NCI-H2171 treated with DMSO at 0.1 percent for 48 hours (cell line): ENCODE results near the gene WDR74.
"Not testable (repeated sequence)": the region's sequence is repeated elsewhere in the genome, so short reads cannot be mapped to it uniquely, and the experiment has no call there.

Experiments
- DNase-seq: peaks from one replicate; lab custom pipeline; 2025; lab: John Stamatoyannopoulos, UW

WDR74 gene

GRCh38 chr11:62840721-62841360 lies 1.5 kb upstream of the WDR74 start:
- DNase-seq = peak; percentile 80

DNA sequence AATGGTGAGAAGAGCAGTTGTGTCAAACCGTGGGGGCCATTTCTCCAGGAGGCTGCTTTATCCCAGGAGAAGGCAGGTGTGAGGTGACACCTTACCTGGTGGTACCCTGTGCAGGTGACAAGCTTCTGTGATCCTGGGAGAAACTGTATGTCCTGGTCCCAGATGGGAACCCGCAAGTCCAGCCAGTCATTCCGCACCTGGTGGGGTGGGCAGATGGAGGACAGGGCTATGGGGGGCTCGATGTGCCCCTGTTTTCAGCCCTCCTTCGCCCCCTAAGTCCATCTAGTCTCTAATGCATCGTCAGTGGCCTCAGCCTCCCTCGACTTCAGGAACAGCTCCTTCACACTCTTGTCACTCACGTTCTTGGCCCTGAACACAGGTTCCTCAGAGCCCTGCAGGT lies 4.1 kb downstream of the WDR74 start:
- DNase-seq = no peak

DNA sequence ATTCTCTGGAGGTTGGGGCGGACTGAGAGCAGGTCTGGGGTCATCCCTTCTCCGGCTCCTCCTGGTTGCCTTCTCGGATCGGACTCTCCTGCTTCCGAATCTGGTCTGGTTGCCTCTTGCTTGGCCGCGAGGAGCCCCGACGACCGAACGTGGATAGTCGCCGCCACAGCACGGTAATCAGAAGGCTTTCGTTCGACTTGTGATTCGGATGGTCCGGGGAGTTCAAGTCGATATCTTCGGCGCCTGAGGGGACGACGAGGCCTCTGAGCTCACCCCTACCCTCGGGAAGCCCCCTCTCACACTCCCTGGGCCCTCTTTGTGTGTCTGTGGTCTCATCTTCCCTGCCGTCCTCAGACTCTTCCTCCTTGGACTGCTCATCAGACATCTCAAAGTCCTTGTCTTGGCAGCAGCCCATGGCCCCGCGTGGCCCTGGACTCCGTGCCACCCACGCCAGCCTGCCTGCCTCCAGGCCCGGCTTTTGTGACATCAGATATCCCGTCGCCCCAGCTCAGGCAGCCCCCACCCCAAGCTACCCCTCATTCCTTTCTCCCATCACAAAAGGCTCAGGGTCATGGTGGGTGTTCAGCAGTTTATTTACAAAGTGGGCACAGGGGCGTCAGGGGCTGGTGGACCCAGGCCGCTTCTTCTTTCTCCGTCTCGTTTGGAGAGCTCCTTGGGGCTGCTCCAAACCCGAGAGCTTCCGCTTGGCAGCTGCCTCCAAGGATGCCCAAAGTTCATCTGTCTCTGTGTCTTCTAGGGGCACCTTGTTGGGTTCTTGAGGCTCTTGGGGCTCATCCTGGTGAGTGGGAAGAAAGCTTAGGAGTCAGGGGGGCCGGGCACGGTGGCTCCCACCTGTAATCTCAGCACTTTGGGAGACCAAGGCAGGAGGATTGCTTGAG lies 6.8 kb downstream of the WDR74 start, which contains the start of gene TEX54:
TSS of gene TEX54 (minus strand) at position 506 of the 899 bp plus-strand sequence.
- DNase-seq = no peak

DNA sequence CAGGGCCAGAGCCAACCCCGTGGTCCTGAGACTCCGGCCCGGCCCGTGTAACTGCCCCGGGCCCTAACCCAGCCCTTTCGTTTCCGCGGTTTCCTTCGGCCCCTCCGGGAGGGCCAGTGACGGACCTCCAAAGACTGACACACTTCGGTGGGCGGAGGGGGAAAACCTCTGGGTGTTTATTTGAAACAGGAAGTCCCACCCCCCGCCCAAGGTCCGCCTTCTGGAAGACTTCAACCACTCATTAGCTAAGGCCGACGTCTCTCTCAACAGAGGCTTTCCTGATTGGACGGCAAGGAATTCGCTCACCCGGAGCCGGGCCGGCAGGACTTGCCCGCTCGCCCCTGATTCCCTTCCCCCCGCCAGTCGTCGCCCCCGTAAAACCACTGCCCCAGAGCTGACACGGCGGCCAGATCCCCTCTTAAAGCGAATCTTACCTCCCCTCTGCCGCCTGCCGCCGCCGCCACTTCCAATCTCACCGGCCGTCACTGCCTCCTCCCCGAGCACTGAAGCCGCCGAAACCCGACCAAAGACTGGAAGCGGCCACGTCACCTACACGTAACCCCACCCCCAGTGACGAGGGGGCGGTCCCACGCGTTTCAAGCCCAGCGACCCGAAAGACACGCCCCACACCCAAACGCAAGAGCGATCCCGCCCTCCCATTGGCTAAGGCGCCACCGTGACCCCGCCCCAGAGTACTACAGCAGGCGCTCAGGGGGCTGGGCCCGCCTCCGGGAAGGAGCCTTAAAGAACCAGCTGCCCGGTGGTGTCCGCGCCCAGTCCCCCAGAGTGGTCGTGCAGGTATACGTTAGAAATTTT lies 7.7 kb downstream of the WDR74 start, which contains the start of gene STX5:
TSS of gene STX5 (minus strand) at position 532 of the 816 bp plus-strand sequence. CDS start 808 bp downstream, outside the sequence.
- DNase-seq = peak; percentile 96

DNA sequence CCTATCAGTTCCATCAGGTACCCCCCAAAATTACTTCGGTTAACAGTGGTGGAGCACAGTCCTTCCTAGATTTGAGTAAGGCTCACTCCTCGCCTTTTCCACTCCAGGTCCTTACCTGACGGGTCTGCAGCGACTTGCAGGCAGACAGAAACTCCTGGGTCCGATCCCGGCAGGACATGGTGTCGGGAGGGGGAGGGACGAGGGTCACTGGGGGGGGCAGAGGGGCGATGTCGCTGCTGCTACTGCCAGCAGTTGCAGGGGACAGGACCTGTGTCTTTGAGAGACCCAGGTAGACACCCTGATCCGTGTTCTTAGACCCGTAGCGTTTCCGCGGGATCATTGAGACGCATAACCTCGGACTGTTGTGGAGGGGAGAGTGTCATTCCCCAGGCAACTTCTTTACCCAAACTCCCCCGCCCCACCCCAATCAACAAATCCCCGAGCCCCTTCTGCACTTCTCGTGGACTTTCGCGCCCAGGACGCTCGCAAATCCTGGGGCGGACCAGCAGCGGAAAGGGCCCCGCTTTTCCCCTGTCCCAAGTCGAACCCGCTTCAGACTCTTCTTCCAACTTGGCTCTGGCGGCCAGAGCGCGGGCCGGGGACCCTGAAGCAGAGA lies 8.4 kb downstream of the WDR74 start:
- DNase-seq = no peak

GRCh38 chr11:62828130-62828529 lies 11.3 kb downstream of the WDR74 start:
- not testable (repeated sequence) for DNase-seq

DNA sequence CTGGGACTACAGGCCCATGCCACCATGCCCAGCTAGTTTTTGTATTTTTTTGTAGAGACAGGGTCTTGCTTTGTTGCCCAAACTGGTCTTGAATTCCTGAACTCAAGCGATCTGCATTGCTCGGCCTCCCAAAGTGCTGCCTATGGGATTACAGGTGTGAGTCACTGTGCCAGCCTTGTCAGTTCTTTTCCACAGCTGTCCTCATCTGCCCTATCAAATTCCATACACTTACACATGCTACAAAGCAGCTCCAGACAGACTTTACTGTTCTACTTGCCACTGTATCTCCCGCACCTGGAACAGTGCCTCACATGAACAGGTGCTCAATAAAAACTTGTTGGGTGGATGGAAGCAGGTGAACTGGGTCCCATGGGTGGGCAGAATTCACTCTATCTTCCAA lies 15.7 kb downstream of the WDR74 start:
- DNase-seq = no peak

GRCh38 chr11:62817129-62817528 lies 22.3 kb downstream of the WDR74 start:
- DNase-seq = no peak

DNA sequence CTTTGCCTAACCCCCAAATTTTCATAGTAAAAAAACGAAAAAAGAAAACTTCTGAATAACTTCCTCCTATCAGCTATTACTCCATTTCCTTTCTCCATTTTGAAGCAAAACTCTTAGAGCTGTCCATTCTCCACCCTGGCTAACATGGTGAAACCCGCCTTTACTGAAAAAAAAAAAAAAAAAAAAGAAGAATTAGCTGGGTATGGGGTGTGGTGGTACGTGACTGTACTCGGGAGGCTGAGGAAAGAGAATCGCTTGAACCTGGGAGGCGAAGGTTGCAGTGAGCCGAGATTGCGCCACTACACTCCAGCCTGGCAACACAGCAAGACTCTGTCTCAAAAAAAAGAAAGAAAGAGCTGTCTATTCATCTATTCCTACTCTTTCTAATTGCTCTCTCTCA lies 22.8 kb downstream of the WDR74 start:
- no peak for DNase-seq

DNA sequence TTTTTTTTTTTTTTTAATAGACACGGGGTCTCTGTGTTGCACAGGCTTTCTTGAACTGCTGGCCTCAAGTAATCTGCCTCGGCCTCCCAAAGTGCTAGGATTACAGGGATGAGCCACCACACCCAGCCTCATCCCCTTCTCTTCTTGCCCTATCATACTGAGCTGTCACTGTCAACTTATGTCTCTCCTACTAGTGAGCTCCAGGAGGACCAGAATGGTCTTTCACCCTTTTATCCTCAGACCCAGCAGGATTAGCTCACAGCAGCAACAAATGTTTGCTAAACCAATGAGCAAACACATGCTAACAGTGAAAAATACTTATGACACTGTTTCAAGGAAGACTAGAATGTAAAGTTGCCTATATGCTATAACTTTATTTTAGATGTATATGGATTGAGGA lies 27.7 kb downstream of the WDR74 start:
- no peak for DNase-seq

GRCh38 chr11:62810748-62811147 lies 28.6 kb downstream of the WDR74 start:
- DNase-seq = no peak

DNA sequence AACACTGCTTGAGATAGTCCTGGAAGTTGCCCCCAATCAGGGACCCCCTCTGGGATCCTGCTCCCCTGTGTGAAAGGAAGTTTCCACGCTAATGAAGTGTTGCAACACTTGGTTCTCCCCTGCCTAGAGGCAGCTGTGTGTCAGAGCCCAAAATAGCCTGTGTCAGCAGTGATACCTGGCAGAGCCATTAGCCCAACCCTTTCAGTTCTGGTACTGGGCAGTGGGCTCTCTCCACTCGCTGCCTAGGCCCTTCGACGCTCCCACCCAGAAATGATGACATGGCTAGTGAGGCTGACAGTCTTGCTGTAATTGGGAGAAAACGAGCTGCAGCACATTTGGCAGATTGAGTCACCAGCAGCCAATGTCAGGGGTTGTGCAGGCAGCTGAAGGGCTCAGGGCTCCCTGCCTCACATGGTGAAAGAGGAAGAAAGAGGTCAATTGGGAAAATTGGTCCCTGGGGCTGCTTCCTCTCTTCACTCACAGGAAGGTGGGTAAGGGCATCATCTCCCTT lies 32.7 kb downstream of the WDR74 start:
- no peak for DNase-seq

DNA sequence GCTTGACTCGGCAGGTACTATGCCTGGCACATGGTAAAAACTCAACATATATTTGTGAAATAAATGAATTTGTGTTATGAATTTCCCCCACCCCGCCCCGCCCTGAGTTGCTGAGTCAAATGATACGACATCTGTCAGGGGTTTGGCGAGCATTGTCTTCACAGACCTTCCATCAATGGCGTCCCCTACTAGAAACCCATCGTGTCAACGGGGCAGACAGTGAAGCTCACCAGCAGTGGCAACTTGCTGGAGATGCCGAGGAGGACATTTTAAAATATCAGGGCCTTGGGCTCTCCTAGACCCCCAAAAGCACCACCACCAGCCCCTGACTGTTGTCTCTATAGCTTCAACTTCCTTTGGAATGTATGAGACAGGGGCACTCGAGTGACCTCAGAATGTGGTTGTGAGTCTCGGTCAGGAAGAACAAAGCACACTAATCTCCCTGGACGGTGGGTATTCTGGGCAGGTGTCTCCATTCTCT lies 33.4 kb downstream of the WDR74 start:
- peak; percentile 65 for DNase-seq

- peak; percentile 92 for DNase-seq
Measured at GRCh38 chr11:62805076-62805892, 34.1 kb downstream of the WDR74 start, which contains the start of gene NXF1. Gene NXF1, minus strand, starts transcription at chr11:62805440. Its CDS starts 84 bp downstream, at chr11:62805356.

DNA sequence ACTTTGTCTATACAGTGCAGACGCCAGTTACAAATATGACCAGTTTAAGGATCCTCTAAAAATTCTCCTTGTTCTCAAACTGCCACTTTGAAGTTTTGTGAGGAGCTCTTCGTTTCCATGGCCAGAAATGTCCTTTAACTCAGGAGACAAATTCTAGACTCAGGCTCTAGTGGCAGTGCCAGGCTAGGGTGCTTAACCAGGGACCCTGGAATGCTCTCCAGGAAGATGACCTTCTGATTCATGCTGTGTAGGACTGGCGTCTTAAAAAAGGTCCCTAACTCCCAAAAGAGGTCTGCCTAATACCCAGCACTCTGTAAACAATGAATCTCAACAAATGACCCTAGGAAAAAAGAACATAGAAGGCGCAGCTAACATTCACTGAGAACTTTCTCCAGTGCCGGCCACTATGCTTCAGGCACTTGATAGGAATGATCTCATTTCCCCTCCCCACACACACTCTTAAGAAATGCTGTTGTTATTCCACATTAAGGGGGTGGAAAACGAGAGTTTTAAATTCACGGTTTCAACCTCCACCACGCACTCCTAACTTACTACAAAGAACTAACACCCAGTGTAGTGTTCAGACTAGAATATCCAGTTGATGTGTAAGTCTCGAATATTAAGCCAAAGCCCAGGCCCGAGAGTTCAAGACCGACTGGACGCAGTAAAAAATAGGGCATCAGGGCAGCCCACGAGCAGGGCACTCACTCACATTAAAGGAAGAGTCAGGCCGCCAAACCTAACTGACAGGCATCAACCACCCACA lies 34.9 kb downstream of the WDR74 start:
- DNase-seq = no peak

GRCh38 chr11:62801071-62801470 lies 38.3 kb downstream of the WDR74 start:
- DNase-seq = no peak

DNA sequence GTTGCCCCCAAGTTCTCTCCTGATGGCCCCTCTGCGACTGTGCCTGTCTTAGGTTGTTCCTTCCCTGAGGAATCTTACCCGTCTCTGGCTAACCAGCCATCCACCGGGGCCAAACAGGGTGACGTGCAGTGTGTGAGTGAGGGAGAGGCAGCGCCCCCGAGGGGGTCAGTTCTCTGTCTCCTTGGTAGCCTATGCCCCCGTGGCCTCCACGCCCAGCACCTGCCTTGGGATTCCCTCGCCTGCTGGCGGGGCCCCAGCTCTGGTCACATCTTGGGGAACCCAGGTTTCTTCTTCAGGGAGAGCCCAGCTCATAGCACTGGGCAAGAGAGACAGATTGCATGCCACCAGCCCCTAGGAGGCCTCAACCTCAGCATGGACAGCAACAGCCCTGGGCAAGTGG lies 39.9 kb downstream of the WDR74 start:
- no peak for DNase-seq

DNA sequence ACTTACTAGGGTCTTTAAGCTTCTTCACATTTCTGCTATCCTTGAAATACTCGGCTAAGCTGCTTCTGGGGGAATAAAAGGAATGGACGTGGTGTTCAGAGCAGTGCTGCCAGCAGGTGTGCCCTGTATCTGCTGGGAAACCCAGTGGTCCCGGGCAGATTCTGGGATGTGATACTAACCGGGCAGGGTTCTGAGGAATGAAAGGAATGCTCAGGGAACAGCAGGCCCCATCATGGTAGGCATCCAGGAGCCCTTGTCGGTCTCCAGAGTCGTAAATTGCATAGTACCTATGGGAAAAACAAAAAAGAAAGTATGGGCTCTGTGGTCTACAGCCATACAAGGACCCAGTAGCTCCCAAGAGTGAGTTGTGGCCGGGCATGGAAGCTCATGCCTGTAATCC lies 43.1 kb downstream of the WDR74 start:
- no peak for DNase-seq

DNA sequence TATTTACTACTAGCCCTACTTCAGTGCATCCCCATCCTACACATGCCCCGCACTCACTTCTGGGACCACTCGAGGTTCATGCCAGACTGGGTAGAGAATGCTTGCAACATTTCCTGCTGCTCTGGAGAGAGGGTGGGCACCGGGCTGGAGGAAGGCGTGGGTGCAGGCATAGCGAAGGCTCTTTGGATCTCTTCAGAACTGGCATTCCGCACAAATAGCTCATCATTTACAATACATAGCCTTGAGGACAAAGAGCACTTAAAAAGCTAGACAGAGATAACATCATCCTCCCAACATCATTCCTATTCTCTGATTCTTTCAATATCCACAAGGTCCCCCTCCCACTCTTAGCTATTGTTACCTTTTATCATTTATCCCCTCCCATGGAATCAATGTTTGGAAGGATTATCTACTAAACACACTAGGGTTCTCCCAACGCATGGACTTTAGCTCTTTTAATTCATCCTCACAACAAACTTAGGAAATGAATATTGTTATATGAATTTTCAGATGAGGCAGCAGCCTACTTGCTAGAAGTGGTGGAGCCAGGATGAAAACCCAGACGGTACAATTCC lies 45.1 kb downstream of the WDR74 start:
- no peak for DNase-seq
